Right ventricle myocardium superior (tissue), 1 donor: ENCODE measurements around the gene CASP3. TPM values are rescaled to one million over a fixed set of nuclear protein-coding genes. Genes with fewer than 3 reads are reported as not detected.
"Not testable (repeated sequence)": the region's sequence is repeated elsewhere in the genome, so short reads cannot be mapped to it uniquely, and the experiment has no call there.

Experiments used
- ATAC-seq: fragments of 200-7000 bp; cut with Tn5 transposase; one replicate; pipeline ENCODE4 v1.9.1; 2020; ENCODE audit warnings: mild to moderate bottlenecking; ENCODE audit not compliant: poor library complexity
- DNase-seq: peaks from one replicate; pipeline ENCODE4 v3.0.0-alpha.2; 2020
- intact Hi-C: fragments of 100-400 bp; cut with DNase I; formaldehyde crosslinking; loops from one replicate; pipeline ENCODE4 v1.11.2; 2022
- total RNA-seq: library from RNA; stranded (reverse); fragmentation: NEBNext Ultra II Directional; extraction: Animal tissue kit (Norgen Biotek cat#: 25700); gene quantifications from one replicate; pipeline ENCODE4 v1.2.1, GENCODE V29; 2021
- donor health status: DM: no; HTN: yes; CAD: no; lungs with severe emphysema.

Gene CASP3
- total RNA-seq, 1 donor from 2014 or later = 11.6 TPM

DNA sequence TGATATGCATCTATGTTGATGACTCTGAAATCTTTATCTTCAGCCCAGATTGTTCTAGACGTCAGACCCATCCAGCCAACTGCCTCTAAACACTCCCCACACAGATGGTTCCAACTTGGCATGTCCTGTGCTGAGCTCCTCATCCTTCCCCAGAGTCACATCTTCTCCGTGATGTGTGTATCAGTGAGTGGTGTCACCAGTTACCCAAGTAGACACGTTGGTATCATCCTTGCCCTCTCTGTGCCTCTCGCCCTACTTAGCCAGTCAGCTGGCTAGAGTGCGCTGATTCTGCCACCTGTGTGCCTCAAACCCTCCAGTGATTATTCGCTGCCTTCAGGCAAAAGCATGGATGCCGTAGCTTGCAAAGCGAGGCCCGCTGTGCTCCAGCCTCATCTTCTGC is 18.8 kb upstream of the CASP3 start:
- ATAC-seq (no peak), DNase-seq (no peak)
- intact Hi-C loops = no loop called here

DNA sequence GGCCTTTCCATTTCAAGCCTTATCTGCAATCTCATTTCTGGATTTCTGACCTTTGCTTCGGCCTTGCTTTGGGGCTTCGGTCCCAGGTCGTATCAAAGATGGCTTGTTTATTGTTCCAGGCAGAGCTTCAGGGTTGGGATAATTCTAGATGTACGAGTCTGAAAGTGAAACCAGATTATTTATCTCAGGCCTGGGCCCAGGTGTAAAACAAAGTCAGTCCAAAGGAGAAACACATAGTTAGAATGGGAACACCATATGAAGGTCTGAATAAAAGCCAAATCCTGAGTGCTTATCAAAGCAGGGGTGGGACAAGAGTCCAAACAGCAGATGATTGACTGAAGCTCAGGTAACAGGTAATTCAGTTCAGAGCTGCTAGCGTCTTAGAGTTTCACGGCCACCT is 17.4 kb upstream of the CASP3 start:
- intact Hi-C loops = no loop called here
- no peak for ATAC-seq
- DNase-seq = no peak

DNA sequence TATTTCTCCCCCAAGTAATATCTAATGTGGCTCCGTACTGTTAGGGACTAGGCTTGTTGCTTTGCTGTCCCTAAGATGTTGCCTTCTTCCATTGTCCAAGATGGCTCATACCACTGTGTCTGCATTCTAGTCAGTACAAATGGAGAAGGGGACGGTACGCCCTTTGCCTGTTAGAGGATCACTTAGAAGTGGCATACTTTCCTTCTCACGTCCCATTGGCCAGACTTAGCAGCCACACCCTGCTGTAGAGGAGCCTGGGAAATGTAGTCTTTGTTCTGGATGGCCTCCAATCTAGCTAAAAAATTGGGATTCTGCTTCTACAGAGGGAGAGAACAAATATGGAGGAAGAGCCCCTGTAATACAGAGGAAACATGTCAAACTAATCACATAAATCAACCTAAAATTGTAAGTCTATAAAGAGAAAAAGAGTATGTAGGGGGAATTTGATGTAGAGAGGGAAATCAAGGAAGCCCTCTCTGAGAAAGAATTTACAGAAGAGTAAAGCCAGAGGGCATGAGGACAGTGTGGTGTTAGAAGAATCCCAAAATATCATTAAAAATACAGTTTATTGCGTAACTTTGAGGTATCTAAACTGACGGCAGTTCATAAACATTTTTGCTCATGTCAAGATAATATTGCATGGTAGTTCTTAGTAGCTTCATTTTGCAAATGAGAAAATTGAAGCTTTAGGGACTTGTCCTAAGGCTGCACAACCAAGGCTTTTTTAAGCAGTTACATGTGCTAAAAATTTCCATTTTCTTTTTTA is 15.4 kb upstream of the CASP3 start:
- no peak for DNase-seq
- peak; percentile 60 for ATAC-seq

DNA sequence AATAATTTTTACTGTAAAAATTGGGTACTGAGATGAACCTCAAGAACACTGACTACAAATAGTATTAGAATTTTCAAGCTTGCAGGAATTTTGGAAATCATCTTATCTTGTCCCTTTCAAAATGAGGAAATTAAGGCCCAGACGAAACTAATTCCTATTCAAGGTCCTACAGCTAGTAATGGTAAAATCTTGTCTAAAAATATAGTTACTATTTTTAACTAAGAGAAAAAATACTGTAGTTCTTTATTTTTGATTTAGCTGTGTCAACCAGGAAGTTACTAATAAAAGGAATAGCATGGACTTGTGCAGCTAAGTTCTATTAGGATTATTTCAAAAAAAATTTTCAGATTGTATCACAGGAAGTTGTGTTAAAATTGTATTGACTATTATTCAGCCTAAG is 13.0 kb upstream of the CASP3 start:
- intact Hi-C loops = no loop called here
- ATAC-seq = no peak
- DNase-seq = no peak

More for the DNA sequence above, 15.4 kb upstream of the CASP3 start:
- intact Hi-C loops = no loop called here

DNA sequence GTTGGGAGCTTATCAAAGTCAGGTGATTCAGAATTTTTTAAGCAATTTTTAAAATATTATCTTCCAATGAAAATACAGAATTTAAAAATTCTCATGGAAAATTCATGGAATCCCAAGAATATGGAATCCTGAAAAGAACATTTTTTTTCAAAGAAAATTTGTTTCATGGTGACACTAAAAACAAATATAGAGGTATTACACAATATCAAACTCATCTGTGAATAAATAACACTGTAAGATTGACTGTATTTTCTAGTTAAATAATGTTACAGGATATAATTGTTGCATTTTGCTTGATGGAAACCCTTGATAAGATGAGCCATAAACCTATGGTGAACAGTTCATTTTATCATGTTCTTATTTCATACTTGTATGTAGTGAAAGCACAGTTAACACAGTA is 11.7 kb upstream of the CASP3 start:
- ATAC-seq = no peak
- DNase-seq = no peak
- intact Hi-C loops = no loop called here

DNA sequence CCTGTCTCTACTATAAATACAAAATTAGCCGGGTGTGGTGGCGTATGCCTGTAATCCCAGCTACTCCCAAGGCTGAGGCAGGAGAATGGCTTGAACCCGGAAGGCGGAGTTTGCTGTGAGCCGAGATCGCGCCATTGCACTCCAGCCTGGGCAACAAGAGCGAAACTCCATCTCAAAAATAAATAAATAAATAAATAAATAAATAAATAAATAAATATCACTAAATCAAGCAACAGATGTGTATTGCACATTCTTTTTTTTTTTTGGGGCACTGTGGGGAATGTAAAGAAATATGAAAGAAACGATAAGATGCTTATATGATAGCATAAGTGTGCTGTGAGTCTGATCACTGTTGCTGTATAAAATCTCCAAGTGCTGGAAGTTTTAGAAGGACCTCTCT is 8.6 kb upstream of the CASP3 start:
- DNase-seq, intact Hi-C loops, ATAC-seq: not testable (repeated sequence)

DNA sequence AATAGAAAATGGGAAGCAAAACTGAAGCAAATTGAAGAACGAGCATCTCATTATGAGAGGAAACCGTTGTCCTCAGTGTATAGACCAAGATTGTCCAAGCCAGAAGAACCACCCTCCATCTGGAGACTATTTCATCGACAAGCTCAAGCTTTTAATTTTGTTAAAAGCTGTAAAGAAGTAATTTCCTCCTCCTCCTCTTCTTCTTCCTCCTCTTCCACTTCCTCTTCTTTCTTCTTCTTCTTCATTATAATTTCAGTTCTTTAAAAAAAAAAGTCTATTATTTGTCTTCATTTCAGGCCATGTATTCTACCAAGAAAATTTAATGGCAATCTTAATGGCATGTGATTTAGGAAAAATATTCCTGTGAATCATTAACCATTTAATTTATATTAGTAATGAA is 7.9 kb upstream of the CASP3 start:
- DNase-seq (no peak), ATAC-seq (no peak)
- intact Hi-C loops = no loop called here

DNA sequence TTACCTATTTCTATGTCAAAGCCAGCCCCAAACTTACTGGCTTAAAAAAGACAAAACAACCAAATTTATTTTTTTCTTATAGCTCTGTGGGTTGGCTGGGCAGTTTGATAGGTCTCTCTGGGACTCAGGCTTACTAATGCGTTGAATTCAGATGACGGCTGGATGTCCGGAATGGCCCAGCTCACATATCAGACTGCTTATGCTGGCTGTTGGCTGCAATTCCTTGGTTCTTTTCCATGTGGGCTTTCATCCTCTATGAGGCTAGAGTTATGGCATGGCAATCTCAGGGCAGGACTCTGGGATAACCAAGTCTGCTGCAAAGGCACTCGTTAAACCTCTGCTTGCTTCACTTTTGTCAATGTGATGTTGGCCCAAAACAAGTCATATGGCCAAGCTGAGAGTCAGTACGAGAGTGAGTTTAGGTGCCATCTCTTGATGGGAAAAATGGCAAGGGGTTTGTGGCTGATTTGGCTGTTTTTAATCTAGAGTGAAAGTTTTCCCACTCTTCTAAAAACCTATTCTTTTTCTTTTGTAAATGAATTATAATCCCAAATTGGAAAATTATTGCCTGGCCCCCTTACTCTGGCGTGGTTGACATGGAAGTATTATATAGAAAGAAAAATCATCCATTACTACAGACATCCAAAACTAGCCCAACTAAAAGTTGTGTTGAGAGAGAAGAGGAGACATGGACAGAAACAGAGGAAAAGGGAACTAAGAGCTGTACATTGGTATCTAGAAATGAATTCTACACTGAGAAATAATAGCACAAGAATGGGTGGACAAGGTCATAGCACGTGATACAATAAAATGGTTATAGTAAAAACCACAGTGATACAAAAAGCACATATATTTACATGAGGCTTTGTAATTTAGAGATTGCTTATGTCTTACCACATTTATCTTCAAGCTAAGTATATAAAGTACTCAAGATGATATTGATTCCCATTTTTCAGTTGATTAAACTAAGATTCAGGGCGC is 6.9 kb upstream of the CASP3 start:
- intact Hi-C loops = no loop called here
- DNase-seq (no peak), ATAC-seq (peak; percentile 90)

DNA sequence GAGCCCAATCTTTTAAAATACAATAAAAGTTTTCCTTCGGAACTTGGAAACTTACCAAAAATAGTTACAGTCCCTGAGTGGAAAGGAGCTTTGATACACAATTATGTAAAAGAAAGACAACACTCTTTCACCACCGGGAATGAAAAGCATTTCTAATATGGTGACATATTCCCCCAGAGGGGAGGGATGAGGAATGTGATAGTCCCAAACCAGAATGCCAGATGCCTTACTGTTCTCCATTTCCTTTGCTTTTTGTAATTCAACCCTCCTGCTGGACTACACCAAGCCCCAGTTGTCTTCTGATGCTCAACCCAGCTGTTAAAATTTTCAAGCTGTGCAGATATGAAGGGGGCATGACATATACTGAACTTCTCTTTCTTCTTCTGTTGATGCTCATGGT is 4.4 kb upstream of the CASP3 start:
- intact Hi-C loops = no loop called here

DNA sequence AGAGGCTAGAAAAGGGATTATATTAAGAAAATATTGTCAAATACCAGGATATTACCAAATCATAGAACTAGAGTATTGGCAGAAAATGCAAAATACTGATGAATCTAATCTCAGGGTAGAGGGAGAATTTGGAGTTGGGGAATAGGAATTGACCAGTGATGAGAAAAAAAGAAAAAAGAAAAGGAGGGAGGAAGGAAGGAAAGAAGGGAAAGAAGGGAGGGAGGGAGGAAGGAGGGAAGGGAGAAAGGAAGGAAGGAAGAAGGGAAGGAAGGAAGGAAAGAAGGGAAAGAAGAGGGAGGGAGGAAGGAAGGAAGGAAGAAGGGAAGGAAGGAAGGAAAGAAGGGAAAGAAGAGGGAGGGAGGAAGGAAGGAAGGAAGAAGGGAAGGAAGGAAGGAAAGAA is 3.4 kb upstream of the CASP3 start:
- intact Hi-C loops = not testable (repeated sequence)

More for the DNA sequence above, 4.4 kb upstream of the CASP3 start:
- ATAC-seq (no peak), DNase-seq (no peak)

DNA sequence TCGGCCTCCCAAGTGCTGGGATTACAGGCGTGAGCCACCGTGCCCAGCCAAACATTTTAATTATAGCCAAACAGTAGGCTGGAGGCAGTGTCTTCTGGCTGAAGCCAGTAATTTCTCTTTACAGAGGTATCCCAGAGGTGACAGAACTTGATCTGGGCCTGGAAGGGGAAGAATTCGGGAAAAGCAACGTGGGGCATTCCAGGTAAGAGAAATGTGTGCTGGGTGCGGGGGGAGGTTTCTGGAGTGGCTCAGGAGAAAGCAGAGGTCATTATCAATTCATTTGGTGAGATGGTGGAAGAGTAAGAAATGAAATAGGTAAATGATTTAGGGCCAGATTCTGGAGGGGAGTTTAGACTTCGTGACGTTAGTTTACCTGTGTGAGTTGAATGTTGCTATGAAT is 2.7 kb upstream of the CASP3 start:
- ATAC-seq (no peak), DNase-seq (no peak)
- intact Hi-C loops = no loop called here

More for the DNA sequence above, 3.4 kb upstream of the CASP3 start:
- DNase-seq, ATAC-seq: not testable (repeated sequence)

DNA sequence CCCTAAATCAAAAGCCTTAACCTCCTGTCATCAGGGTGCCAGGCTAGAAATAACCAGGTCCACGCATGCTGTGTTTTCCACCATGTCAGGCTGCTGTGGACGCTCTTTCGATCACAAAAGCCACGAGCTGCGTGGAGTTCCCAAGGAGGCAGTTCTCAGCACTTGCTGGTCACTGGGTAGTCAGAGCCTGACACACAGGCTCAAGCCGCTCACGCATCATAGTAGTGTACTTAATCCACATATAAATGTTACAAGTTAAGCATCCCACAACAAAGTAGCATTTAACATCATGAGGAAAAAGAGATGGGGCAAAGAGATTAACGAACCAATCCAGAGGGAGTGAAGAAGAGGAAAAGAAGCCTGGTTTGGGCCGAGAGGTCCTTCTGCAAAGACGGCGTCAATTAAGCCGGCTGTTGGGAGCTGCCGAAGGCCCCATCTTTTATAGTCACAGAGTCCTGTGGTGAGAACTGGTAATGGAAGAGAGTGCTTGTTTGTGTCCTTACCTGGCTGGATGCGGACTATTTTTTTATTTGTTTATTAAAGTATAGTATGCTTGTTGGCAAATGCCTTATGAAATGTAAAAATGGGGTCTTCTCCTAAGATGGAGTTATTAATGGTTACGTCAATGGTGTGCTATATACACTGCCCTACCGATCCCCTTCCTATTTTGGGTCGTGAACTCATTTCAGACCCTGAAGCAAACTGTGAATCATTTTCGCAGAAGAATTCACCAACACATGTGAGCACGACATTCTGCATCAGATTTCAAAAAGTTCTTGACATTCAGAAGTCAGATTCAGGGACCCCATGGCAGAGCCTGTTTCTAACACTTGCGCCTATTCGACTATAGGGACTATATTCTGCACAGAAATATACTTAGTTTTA is 966 bp upstream of the CASP3 start:
- ATAC-seq (peak; percentile 9), DNase-seq (peak; percentile 46)
- intact Hi-C loops = loop anchor here (10.0 kb wide), 1 partner anchor 385 kb away; no protein-coding TSS in a partner anchor

DNA sequence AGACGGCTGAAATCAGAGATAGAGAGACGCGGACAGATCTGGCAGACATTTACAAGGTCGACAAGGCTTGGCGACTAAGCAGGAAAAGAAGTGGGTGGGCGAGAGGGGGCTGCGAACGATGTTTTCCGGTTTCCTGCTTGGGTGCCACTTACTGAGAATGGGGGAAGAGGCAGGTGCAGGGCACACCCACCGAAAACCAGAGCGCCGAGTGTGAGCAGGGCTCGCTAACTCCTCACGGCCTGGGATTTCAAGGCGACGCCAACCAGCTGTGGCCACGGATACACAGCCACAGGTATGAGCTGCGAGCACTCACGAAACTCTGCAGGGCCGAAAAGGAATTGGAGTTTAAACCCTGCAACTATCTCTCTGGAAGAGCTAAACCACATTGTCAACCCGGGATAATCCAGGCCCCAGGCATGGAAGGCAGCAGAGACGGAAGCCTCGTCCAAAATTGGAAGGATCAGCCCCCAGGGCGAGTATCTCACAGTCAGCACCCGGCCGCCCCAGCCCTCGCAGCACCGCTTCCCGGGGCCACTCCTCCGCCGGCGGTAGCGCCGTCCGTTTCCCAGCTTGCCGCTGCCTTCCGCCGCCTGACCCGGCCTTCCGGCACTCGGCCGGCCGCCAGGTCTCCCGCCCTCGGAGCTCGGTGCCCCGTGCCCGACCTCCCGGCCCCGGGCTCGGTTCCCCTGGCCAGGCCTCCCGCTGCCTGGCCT is 778 bp downstream of the CASP3 start:
- intact Hi-C loops = loop anchor here (10.0 kb wide), 1 partner anchor 384 kb away; no protein-coding TSS in a partner anchor
- DNase-seq (peak; percentile 85), ATAC-seq (peak; percentile 68)

DNA sequence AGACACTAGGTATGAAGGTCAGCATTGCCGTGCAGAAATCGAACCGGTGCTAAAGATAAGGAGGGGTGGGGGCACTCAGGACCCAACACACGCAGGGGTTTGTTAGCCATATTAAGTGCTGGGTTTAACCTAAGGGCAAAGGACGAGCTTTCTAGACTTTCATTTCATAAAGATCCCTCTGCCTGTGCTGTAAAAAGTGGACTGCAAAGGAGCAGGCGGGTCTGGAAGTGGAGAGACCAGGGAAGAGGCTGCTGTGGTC is 1.3 kb downstream of the CASP3 start:
- DNase-seq (no peak), ATAC-seq (no peak)
- intact Hi-C loops = loop anchor here (10.0 kb wide), 1 partner anchor 383 kb away; no protein-coding TSS in a partner anchor

DNA sequence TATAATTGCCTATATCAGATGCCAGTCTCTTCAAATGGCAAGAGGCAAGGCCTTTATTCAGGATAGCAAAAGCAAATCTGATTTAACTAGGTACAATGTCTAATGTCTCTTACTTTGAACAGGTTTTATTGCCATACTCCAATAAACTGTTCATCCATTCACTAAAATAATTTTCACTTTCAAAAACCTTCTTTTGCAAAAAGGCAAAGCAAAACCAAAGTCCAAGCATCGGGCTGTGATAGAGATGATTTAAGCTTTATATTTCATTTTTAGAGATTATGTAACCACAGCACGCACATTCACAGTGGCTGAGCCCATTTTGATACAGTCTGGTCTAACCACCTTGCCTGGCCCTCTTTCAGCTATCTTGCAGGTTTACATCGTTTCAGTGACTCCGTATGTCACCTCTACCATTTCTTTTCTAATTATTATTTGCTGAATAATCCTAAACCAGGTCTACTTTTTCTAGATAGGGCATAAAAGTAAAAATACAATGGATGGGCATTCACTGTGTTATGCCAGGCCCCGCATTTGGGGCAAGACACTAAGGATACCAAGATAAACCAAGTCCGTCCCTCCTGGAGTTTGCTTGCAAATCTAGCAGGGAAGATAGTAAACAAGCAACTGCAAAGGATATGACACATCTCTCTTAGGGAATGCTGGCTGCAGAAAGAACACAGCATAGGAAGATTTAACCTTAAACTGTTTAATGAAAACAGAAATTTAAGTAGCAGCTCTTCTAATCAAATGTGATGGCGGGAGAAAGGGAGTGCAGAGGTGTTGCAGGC is 1.8 kb downstream of the CASP3 start:
- DNase-seq = no peak
- intact Hi-C loops = loop anchor here (10.0 kb wide), 1 partner anchor 383 kb away; no protein-coding TSS in a partner anchor
- ATAC-seq = no peak

DNA sequence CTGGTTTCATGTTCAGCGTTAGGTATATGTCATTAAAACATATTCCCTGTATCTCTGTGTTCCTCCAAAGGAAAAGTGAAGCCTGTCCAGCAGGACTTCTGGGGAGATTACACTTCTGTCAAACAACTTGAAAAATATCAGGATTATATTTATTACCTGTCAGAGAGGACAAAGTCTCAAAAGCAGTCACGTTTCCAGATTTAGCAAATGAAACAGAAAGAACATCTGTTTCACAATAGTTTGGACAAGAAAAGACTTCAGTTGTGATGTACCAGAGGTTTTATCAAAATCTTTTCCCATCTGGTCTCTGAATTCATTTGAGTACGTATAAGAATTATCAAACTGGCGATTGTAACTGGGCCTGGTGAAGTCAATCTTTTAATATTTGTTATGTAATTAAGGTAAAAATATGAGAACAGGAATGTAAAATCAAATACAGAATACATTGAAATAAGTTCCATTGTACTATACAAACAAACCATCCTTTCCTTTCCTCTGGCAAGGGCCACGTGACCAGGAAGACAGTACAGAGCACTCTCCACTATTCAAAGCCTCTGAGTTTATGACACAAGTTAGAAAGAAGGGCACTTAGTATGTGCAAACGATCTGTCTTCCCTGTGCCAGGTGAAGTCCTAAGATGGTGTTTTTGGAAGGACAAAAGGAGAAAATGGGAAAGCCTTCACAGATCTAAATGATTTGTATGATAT is 3.2 kb downstream of the CASP3 start:
- ATAC-seq (no peak), DNase-seq (no peak)
- intact Hi-C loops = loop anchor here (10.0 kb wide), 1 partner anchor 381 kb away; no protein-coding TSS in a partner anchor
